HTERT RPE-1 (cell line): Measurements from ENCODE around the gene TMEM59L.

Experiments
- in situ Hi-C: fragments of 300-500 bp; cut with MboI; formaldehyde crosslinking; loops from 4 replicates; pipeline ENCODE4 v1.14.3; 2020; ENCODE audit warnings: low sequenced_read_pairs

The TMEM59L gene

DNA sequence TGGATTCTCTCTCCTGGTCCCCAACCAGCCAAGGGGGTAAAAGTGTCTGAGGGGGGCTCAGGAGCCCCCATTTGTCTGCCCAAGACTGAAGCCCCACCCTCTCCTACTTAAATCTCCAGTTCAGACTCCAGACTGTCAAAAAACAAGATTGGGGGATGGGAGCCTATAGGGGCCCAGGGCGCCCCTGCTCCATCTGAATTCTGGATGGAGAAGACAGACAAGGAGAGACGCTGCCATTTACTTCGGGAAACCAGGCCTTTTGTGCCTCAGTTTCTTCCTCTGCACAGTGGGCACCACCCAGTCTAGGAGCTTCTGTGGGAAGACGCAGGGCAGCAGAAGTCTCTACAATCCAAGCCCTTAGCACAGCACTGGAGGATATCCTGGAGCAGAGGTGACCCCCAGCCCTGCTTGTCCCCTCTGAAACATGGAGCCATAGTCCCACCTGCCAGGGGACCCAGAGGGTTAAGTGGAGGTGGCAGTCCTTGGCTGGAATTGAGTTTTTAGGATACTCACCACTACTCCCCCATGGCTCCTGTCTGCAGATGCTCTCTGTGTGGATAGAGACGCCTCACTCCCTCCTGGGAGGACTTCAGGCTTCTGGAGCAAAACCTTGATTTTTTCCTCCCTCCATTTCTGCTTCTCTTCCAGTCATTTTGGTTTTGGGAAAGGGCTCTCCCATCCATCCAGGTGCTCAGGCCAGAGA is 4.4 kb upstream of the TMEM59L start:
- in situ Hi-C loops = no loop called here

DNA sequence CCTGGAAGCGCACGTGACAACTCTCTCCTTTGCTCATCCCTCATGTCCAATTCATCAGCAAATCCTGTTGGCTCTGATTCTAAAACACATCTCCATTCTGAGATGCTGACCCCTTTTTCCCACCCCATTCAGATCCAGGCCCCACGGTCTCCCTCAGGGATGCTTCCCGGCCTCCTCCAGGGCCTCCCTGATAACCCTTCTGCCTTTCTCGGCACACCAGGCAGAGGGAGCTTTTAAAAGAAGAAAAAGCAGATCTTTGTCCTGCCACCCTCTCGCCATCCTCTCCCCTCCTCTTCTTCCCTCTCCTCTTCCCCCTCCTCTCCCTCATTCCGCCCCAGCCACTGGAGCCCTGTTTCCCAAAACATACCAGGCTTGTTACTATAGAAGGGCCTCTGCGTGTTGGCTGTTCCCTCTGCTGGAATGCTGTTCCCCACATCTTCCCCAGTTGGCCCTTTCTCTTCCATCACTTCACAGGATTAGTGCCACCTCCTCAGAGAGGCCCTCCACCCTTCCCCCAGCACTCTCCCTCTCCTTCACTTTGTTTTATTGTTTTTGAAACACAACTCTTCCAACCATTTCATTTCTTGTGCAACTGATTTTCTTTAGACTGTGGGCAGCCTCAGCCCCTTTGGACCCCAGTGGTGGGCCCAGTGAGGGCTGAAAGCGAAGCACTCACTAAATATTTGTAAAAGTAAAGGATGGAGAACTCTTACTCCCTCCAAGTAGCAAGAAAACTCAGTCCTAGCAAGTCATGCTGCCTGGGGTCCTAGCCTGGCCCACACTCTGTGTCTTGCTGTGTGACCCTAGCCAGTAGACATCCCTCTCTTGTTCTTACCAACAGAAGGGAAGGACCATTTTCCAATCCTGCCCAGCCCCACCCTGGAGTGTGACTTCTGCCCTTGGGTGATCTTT is 3.6 kb upstream of the TMEM59L start:
- in situ Hi-C loops = no loop called here

DNA sequence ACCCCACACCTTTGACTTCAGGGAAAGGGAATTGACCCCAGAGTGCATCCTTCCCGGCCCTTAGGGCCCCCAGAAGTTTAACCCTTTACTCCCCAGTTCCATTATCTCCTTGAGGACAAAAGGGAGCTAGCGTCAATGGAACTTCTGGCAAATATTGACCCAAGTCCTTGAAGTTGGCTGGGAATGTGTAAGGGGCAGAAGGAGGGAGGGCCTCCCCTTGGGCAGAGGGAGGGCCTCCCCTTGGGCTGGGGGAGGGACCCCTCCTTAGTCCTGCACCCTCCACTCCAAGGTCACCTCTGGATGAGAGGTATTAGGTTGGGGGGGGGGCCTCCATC is 3.0 kb upstream of the TMEM59L start:
- in situ Hi-C loops = no loop called here

DNA sequence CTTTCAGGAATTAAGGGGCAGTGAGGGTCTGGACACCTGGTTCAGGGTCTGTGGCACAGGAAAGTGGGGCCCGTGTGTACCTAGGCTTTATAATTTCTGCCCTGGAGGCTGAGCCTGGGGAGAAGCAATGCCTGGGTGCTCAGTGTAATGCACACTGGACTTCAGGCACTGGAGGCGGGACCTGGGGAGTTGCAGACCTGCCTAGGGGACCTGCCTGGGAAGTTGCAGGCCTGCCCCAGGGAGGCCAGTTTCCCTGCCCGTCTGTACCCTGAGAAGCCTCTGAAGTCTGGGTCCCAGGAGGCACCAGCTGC is 2.5 kb upstream of the TMEM59L start:
- in situ Hi-C loops = no loop called here

DNA sequence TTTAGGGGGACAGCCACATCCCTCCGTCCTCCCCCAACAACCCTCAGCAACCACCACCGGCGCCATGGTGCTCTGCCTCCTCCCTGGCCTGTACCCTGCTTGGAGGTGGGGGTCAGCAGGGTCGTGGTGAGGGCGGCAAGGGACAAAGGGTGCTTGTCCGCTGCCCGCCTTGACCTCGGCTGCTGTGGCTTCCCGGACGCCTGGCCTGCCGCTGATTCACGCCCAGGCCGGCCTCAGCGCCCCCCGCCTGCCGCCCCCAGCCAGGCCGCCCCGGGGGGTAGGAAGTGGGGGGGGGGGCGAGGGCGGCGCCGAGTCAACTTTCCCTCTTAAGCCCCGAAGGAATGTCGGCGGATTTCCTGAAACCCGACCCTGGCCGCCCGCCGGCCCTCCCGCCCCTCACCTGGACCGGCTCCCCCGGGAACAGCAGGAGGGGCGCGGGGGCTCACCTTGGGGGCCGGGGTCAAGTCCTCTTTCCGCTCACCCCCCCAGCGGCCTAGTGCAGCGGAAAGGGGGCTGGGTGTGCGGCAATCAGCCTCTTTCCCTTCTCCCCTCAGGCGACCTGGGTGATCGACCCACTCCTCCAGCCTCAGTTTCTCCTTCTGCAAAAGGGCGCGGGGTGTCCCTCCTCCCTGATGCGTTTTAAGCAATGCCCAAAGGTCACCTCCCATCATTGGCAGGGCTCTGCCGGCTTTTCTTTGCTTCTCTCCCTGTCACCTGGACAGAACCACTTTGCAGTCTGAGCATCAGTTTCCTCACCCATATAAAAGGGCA is 1.9 kb upstream of the TMEM59L start:
- in situ Hi-C loops = no loop called here

DNA sequence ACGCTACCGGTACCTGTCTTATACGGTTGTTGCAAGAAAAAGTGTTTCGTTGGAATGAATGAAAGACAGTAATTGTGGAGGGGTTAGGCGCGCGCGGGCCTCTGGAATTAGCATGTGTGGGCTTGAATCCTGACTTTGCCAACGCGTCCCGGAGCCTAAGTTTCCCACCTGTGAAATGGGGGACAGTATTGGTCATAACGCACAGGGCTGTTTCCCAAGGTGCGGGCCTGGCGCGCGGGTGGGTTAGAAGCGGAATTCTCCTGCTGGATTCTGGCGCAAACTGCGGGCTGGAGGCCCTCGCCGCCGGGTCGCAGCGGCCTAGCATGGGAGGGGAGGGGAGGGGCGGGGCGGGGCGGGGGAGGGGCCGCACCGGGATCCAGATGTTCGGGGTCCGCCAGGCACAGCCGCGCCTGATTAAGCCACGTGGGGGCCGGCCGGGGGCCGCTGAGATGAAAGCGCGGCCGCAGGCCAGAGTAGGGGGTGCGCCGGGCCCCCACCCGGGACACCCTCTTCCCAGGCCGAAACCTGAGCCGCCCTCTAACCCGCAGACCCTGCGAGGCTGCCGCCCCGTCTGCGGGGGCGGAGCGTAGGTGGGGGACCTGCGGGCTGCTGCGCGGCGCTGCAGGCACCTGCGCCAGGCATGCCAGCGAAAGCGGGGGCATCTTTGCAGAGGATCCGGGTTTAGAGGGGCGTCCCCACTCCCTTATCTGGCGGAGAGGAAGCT is 1.2 kb upstream of the TMEM59L start:
- in situ Hi-C loops = no loop called here

DNA sequence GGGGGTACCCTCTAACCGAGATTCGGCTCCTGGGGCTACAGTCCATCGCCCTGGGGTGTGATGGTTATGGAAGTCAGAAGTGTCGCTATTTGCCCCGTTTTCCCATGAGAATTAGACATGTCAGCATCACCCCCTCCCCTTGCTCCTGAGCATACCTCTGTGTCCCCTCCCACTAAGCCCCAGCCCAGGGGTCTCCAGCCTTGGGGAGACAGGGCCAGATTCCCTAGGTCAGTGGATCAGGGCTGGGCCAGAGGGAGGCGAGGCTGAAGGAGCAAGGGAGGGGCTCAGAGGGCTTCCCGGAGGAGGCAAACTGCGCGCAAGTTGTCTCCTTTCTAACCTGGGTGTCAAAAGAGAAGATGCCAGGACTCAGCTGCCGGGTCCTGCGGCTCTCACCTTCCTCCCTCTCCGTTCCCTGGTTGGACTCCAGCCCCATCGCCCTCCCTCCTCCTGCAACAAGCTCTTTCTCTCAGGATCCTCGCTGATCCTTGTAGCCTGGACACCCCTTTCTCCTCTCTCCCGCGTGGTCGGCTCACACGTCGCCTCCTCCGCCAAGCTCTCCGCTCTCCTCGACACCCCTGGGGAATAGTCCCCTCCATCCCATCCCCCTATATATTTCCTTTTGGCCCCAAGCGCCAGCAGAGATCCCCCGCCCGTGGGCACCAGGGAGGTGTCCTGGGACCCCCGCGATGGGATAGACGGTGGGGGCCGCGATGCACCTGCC is 459 bp upstream of the TMEM59L start:
- in situ Hi-C loops = no loop called here

DNA sequence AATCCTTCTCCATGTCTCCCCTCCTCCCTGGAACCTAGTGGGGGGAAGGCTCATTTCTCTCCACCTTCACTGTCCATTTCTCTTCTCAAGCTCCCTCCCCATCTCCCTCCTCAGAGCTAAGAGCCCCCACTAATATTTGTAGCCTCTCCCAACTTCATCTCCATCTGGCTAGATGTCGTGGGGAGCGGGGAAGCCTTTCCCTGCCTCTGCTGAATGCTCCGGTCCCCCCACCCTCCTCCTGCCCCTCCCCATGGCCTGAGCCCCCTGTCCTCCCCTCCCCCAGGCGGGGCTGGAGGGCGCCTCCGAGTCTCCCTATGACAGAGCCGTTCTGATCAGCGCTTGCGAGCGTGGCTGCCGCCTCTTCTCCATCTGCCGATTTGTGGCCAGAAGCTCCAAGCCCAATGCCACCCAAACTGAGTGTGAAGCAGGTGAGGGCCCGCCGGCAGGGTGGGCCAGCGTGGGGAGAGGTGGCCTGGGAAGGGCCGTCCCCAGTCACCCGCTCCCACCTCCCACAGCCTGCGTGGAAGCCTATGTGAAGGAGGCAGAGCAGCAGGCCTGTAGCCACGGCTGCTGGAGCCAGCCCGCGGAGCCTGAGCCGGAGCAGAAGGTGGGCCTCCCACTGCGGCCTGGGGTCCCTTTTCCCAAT is 1.0 kb downstream of the TMEM59L start:
- in situ Hi-C loops = no loop called here

DNA sequence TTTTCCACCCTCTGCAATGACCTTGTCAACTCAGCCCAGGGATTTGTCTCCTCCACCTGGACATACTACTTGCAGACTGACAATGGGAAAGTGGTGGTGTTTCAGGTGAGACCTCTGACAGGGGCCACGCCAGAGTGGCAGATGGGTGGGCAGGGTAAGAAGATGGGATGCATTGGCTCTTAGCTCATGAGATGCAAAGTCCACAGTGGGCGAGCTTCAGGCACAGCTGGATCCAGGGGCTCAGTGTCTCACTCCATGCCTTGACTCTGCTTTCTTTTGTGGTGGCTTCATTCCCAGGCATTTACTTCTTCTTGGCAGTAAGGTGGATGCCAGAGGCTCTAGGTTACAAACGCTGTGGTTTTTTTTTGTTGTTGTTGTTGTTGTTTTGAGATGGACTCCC is 3.4 kb downstream of the TMEM59L start:
- in situ Hi-C loops = no loop called here

DNA sequence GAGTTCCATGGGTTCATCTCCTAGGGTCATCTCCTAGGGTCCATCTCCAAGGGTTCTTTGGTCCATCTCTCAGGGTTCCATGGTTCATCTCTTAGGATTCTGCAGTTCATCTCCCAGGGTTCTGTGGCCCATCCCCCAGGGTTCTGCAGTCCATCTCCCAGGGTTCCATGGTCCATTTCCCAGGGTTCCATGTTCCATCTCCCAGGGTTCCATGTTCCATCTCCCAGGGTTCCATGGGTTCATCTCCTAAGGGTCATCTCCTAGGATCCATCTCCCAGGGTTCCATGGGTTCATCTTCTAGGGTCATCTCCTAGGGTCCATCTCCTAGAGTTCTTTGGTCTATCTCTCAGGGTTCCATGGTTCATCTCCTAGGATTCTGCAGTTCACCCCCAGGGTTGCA is 4.9 kb downstream of the TMEM59L start:
- in situ Hi-C loops = no loop called here

DNA sequence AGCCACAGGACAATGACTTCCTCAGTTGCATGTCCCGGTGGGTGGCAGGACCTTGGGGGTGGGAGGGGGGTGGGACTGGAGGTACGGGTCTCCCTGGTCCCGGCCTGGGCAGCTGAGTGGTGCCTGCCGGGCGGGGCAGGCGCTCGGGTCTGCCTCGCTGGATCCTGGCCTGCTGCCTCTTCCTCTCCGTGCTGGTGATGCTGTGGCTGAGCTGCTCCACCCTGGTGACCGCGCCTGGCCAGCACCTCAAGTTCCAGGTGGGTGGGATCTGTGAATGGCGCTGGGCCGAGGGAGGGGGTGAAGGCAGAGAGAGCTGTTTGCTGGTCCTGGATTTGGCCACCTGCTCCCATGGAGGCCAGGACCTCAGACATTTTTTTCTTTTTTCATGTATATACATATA is 5.6 kb downstream of the TMEM59L start:
- in situ Hi-C loops = no loop called here

DNA sequence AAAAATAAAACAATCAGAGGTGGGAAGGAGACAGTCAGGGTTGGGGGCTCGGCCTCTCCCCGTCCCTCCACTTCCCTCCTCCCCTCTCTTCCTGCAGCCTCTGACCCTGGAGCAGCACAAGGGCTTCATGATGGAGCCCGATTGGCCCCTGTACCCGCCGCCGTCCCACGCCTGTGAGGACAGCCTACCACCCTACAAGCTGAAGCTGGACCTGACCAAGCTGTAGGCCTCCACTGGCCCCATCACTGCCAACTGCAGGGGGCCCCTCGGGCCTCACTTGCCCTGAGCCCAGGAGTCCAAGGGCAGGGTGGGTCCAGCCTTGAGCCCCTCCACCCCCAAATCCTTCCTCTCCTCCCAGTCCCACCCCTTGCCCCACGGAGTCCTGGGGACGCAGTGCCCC is 7.6 kb downstream of the TMEM59L start:
- in situ Hi-C loops = no loop called here

DNA sequence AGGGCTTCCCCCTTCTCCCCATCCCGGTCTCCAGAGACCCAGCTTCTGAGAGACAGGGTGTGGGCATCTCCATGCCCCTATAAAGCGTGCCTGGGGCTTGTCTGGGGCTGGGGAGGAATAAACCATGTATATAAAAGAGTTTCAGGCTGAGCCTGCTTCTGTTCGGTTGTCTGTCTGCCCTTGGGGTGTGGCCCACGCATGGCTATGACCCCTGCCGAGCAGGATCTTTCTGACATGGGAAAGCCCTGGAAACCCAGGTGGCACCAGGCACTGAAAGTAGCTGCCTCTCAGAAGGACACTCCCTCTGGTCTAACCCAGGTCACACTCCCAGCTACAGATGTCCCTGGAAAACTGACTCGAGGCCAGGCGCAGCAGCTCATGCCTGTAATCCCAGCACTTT is 8.2 kb downstream of the TMEM59L start:
- in situ Hi-C loops = no loop called here

DNA sequence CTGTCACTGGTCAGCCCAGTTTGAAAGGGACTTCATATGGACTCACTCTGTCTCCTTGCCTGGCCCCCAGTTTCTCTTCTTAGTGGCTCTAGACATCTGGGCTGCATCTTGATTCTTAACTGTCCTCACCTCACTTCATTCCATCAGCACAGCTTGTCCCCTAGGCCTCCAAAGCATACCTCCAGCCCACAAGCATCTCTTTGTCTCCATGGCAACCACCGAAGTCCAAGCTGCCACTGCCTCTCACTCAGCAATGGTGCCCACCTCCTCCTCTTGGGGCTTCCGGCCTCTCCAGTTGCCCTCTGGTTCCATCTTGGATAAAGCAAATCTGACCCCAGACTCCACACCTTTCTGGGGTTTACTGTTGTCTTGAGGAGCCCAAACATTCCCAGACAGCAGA is 14.2 kb downstream of the TMEM59L start:
- in situ Hi-C loops = no loop called here

DNA sequence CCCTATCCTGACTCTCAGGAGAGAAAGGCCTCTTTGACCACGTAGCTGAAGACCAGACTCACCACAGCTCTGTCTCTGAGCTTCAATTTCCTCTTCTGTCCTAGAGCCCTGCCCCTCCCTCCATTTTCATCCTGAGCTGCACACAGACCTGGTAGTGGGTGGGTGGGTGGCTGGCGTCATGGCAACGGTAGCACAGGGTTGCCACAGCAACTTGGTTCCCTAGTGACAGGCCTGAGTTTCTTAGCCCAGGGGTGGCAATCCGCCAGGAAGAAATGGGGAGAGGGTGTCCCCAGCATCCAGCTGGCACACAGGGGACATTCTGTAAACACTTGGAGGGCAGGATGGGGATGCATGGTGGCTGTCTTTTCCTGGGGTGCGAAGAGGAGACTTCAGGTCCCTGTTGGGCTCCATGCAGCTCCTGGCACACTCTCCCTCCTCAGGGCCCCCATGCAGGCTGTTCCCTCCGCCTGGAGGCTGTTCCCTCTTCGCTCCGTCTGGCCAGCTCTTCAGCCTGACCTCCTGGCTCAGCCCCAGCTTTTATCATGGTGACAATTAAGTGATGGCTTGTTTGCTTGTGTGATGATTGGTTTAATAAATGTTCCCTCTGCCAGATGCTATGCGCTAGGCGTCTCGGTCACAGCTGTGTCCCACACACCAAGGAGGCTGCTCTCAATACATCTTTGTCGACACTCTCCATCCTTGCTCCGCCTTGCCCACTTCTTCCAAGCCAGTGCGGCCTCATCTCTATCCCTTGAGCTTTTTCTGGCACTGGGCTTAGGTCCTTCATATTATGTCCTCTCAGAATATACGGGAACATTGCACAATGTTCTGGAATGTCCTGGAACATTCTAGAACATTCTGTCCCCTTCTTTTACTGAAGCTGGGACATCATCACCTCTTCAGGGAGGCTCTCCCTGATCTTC is 16.8 kb downstream of the TMEM59L start:
- in situ Hi-C loops = no loop called here

DNA sequence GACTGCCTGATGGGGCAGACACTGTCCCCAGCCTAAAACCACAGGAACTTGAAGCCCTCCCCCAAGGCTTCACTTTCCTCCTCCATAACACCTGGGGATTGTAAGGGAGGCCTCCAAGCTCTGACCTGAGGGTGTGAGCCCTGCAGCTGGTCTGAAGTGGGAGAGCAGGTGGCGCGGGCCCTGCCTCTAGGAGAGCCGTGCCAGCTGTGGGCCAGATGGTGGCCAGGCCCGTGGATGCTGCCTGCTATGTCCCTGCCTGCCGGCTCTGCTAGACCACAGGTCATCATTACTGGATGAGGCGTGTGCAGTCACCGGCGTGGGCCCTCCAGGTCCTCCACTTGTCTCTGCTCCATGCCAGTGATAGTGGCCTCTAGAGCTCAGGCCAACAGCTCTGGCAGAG is 20.7 kb downstream of the TMEM59L start:
- in situ Hi-C loops = no loop called here

DNA sequence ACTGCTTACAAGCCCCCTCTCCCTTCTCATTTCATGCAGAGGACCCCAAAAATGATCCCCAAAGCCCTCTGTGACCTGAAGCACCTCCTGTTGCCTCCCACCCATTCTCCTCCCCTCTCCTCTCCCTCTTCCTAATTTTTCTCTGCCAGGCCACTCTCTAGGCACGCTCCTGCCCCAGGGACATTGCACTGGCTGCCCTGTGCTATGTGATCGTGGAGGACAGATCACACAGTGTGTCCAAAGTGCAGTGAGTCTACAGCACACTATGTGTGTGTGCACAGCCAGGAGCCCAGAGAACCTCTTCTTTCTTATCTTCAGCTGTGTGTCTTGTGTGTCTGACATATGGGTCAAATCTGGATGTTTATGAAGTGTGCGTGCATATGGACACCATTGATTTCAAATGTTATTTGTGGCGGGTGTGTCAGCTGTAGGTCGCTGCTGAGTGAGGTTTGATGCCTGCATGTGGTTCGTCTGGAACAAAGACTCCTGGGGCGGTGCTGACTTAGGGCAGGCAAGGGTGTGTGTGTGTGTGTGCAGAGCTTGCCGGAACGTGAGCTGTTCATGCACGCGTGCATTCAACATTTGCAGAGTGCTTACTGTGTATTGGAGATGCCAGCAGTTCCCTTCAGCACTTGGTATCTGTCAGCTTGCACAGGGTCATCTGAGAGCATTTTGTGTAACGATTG is 22.1 kb downstream of the TMEM59L start:
- in situ Hi-C loops = no loop called here

DNA sequence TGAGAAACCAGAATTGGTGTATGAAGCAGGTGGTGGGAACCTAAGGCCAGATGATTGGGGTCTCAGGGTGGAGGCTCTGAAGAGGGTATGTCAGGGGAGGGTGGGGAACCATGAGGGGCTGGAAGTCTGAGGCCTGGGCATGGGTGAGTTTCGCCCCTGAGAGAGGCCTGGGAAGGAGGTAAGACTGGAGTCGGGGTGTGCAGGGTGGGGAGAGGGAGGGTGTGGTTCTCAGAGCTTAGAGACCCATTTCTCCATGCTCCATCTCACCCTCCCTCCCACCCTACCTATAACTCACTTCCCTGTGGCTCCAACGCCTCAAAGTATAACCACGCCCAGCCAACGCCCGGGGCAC is 23.1 kb downstream of the TMEM59L start:
- in situ Hi-C loops = no loop called here
